Bladder microvascular endothelial cell (primary cell): ENCODE data around the gene PSG5. TPM values are rescaled to one million over a fixed set of nuclear protein-coding genes. Genes with fewer than 3 reads are reported as not detected.

ENCODE experiments used
- total RNA-seq: library from RNA; depleted of rRNA; stranded (reverse); fragments of >200 nt; gene quantifications from 2 replicates; pipeline ENCODE4 v1.2.3, GENCODE V29; 2014

PSG5 gene
- total RNA-seq, result not detected in 2 replicates

DNA sequence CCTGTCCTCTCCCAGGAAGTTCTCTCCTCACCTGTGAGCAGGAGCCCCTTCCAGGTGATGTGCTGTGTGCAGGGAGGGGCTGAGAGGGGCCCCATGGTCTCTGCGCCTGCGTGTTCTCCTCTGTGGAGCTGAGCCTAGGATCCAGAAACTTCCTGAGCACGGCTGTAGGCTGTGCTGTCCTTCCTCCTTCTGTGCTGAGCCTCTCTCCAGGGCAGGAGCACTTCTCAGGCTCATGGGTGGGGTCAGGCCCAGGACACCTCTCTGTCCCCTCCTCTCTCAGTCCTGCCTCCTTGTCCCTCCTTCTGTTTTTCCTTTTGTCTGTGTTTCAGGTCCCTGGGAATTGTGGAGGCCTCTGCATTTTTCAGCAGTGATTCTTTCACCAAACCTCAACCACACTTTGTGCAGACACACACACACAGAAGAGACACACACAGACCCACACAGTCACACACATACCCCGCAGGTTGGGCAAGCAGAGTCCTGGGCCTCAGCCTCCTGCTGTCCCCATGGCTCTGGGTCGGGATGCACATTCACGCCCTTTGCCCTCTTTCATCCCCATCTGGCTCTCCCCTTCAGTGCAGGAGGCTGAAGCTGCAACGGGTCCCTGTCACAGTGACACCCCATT, at the start of gene PSG5:
TSS of gene PSG5 (minus strand) at position 226 of the 625 bp plus-strand sequence. CDS start at position 95, 131 bp downstream.

DNA sequence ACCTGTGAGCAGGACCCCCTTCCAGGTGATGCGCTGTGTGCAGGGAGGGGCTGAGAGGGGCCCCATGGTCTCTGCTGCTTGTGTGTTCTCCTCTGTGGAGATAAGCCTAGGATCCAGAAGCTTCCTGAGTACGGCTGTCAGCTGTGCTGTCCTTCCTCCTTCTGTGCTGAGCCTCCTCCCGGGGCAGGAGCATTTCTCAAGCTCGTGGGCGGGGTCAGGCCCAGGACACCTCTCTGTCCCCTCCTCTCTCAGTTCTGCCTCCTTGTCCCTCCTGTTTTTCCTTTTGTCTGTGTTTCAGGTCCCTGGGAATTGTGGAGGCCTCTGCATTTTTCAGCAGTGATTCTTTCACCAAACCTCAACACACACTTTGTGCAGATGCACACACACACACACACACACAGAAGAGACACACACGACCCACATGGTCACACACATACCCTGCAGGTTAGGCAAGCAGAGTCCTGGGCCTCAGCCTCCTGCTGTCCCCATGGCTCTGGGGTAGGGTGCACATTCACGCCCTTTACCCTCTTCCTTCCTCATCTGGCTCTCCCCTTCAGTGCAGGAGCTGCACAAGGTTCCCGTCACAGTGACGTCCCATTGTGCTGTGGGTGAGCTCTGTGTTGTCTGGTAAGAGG, 19.3 kb upstream of the PSG5 start, which contains the start of gene PSG4:
TSS of gene PSG4 (minus strand) at position 168 of the 635 bp plus-strand sequence. CDS start at position 66, 102 bp downstream.

Other genes starting within 250 kb of the PSG5 start
- gene PSG7, start 249.3 kb downstream of the PSG5 start, total RNA-seq, result not detected in 2 replicates
- not detected in 2 replicates for gene PSG11, start 160.1 kb downstream of the PSG5 start, total RNA-seq
- not detected in 2 replicates for gene PSG2, start 103.8 kb downstream of the PSG5 start, total RNA-seq
- gene PSG4, start 19.1 kb upstream of the PSG5 start, total RNA-seq, result 0.65 TPM in 1 of 2 replicates, not detected in the other
- gene PSG9, start 83.0 kb upstream of the PSG5 start, total RNA-seq, result 0.06 TPM in 1 of 2 replicates, not detected in the other
- gene CD177, start 167.2 kb upstream of the PSG5 start, total RNA-seq, result under 0.01 and 0.69 TPM in 2 replicates
- not detected in 2 replicates for gene TEX101, start 228.4 kb upstream of the PSG5 start, total RNA-seq